B cell (primary cell): Measurements from ENCODE around the gene EHD4. TPM values are rescaled to one million over a fixed set of nuclear protein-coding genes. Genes with fewer than 3 reads are reported as not detected.

ENCODE experiments used
- ATAC-seq: fragments of 200-7000 bp; cut with Tn5 transposase; one replicate; pipeline ENCODE4 v1.10.0; 2021; ENCODE audit warnings: low read depth, mild to moderate bottlenecking, moderate number of reproducible peaks, moderate library complexity
- CTCF ChIA-PET: fragments of 350-600 bp; sonication (Branson Sonifier 250); formaldehyde crosslinking; loops from one replicate; lab custom pipeline; 2021; ENCODE audit warnings: antibody characterized with exemption, inconsistent platforms; lab: Charles Lee
- POLR2A ChIA-PET: fragments of 350-600 bp; sonication (Branson Sonifier 250); formaldehyde crosslinking; loops from one replicate; lab custom pipeline; 2021; ENCODE audit warnings: antibody characterized with exemption; lab: Charles Lee
- DNase-seq: peaks from one replicate; pipeline ENCODE4 v3.0.0; 2013
- H2AFZ ChIP-seq: 2 replicates; pipeline ENCODE4 v1.6.1; 2012; ENCODE audit warnings: mild to moderate bottlenecking, low read depth, low read length; ENCODE audit not compliant: insufficient read depth, poor library complexity, severe bottlenecking
- H3K27ac ChIP-seq, 2 donors: 1 replicate in 1 of 2; 2 replicates in 1 of 2; pipeline ENCODE4 v1.5.1; 2012 to 2013; ENCODE audit warnings: low read length in 2 of 2, mild to moderate bottlenecking in 2 of 2, moderate library complexity in 1 of 2
- H3K27me3 ChIP-seq, 4 experiments: fragments of 200-600 bp in 1 of 4; sonication (generic) in 1 of 4; replicated peaks in 1 of 4; 1 replicate in 2 of 4; 2 replicates in 2 of 4; pipeline versions ENCODE4 v1.6.1 to v1.7.0; 2013 to 2016; ENCODE audit warnings: low read length in 3 of 4, mild to moderate bottlenecking in 2 of 4, mixed read lengths in 1 of 4, moderate library complexity in 1 of 4; ENCODE audit not compliant: insufficient read depth in 4 of 4, control insufficient read depth in 3 of 4; ENCODE audit errors: control extremely low read depth in 1 of 4
- H3K36me3 ChIP-seq, 2 experiments: replicated peaks in 1 of 2; 1 replicate in 1 of 2; 2 replicates in 1 of 2; pipeline versions ENCODE4 v1.6.1 to v1.7.1; 2013; ENCODE audit warnings: low read length in 1 of 2; ENCODE audit not compliant: insufficient read depth in 2 of 2, control insufficient read depth in 1 of 2; ENCODE audit errors: control extremely low read depth in 1 of 2, extremely low read depth in 1 of 2
- H3K4me1 ChIP-seq, 2 donors: fragments of 200-600 bp in 1 of 2; sonication (generic) in 1 of 2; 1 replicate in 1 of 2; 2 replicates in 1 of 2; pipeline versions ENCODE4 v1.5.1 to v1.6.1; 2013 to 2017; ENCODE audit warnings: low read length in 2 of 2; ENCODE audit not compliant: control insufficient read depth in 2 of 2, insufficient read depth in 2 of 2
- H3K4me2 ChIP-seq: replicated peaks from 2 replicates; pipeline ENCODE3; 2012; ENCODE audit warnings: mild to moderate bottlenecking, low read depth, low read length; ENCODE audit not compliant: poor library complexity, severe bottlenecking
- H3K4me3 ChIP-seq, 5 experiments: fragments of 200-600 bp in 1 of 5; sonication (generic) in 1 of 5; 1 replicate in 3 of 5; 2 replicates in 2 of 5; pipeline versions ENCODE4 v1.5.1 to v1.7.0; 2011 to 2016; ENCODE audit warnings: low read length in 4 of 5, mild to moderate bottlenecking in 4 of 5, low read depth in 2 of 5, control low read depth in 1 of 5, moderate library complexity in 1 of 5; ENCODE audit not compliant: insufficient read depth in 1 of 5; ENCODE audit errors: control extremely low read depth in 1 of 5, extremely low read depth in 1 of 5
- H3K79me2 ChIP-seq: fragments of 200-600 bp; sonication (generic); one replicate; pipeline ENCODE4 v1.6.0; 2016; ENCODE audit warnings: low read length; ENCODE audit not compliant: control insufficient read depth, insufficient read depth
- H3K9ac ChIP-seq: fragments of 200-600 bp; sonication (generic); 2 replicates; pipeline ENCODE4 v1.6.1; 2017; ENCODE audit warnings: mild to moderate bottlenecking, low read length, moderate library complexity
- H3K9me3 ChIP-seq, 3 donors: one replicate each; pipeline versions ENCODE4 v1.6.1 to v1.7.1; 2013; ENCODE audit warnings: low read length in 2 of 3; ENCODE audit not compliant: control insufficient read depth in 2 of 3, insufficient read depth in 1 of 3; ENCODE audit errors: control extremely low read depth in 1 of 3
- H4K20me1 ChIP-seq: 2 replicates; pipeline ENCODE4 v1.6.0; 2012; ENCODE audit warnings: mild to moderate bottlenecking, low read length; ENCODE audit not compliant: insufficient read depth, control insufficient read depth, poor library complexity, severe bottlenecking
- H3K27ac Mint-ChIP-seq: one replicate; pipeline ENCODE4 v1.8.0; 2021; ENCODE audit warnings: mixed read lengths
- H3K27me3 Mint-ChIP-seq: one replicate; pipeline ENCODE4 v1.8.0; 2021; ENCODE audit warnings: mixed read lengths
- H3K4me1 Mint-ChIP-seq: one replicate; pipeline ENCODE4 v1.8.0; 2021; ENCODE audit warnings: mixed read lengths
- H3K4me3 Mint-ChIP-seq: one replicate; pipeline ENCODE4 v1.8.0; 2021; ENCODE audit warnings: mixed read lengths
- H3K9me3 Mint-ChIP-seq: one replicate; pipeline ENCODE4 v1.8.0; 2022; ENCODE audit warnings: mixed read lengths; ENCODE audit not compliant: insufficient read depth
- EZH2 ChIP-seq: IDR thresholded peaks from 2 replicates; pipeline ENCODE4 v1.6.1; 2012; ENCODE audit warnings: borderline replicate concordance, low read depth, mild to moderate bottlenecking, moderate library complexity, low read length; ENCODE audit not compliant: insufficient read depth, poor library complexity, severe bottlenecking
- WGBS: methylation state at CpG from one replicate; pipeline ENCODE4 v1.1.5; 2013; ENCODE audit warnings: missing lambda C conversion rate; ENCODE audit not compliant: insufficient coverage; 5-methylcytosine and 5-hydroxymethylcytosine counted together
- intact Hi-C: fragments of 100-400 bp; cut with micrococcal nuclease; formaldehyde crosslinking; loops from one replicate; pipeline ENCODE4 v1.10.0; 2022
- polyA plus RNA-seq: library from polyadenylated mRNA; depleted of rRNA; stranded (reverse); fragments of >200 nt; gene quantifications from 2 replicates; pipeline ENCODE4 v1.2.3, GENCODE V29; 2012
- total RNA-seq, 2 donors: library from RNA; stranded (reverse); fragments of 120-200 nt in 1 of 2; gene quantifications; 1 replicate in 1 of 2; 2 replicates in 1 of 2; pipeline versions ENCODE4 v1.2.3 to v1.2.4, GENCODE V29; 2013 to 2022
- TF ChIP-seq, protein P1 (sequence below): fragments of 200-600 bp; IDR thresholded peaks from one replicate; pipeline ENCODE4 v1.8.0; 2022; ENCODE audit warnings: antibody characterized with exemption, mild to moderate bottlenecking

Gene EHD4
- total and polyA plus RNA-seq, 2 donors (not counting 1 experiment from before 2014, with no cell fraction given) = 3.1 to 12.7 TPM

DNA sequence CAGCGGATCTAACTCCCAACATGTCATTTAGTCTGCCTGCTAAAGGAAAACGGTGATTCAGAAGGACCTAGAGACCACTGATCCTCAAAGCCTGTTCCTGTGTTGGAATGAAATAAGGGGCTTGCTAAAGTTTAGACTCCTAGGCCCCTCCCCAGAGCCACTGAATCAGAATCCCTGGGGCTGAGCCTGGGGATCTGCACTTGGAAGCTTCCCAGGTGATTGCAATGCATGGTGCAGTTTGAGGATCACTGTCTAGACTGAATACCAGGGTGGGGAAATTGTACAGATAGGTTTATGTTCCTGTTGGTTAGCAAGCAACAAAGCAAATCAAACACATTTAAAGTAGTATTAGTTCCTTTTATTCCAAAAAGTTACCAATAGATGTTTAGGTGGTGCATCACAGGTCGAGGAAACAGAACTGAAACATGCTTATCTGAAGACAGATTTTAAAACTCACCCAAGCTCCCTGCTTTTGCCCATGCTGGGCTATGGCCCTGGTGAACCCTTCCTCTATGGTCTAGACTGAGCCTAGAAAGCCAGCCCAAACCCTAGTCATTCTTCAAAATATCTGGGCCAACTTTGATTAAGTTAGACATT lies 48.9 kb downstream of the EHD4 start:
- H4K20me1 ChIP-seq = no peaks in the 10 kb centered on the region
- H3K36me3 ChIP-seq = peaks cover 0 to 13% of the 10 kb centered on the region in 2 experiments
- H3K4me2 ChIP-seq = peak overlapping the region; percentile 16
- Mint-ChIP-seq H3K4me3 (peak overlapping the region; percentile 26), H3K9me3 (peaks cover 4% of the 10 kb centered on the region), H3K27ac (peak overlapping the region; percentile 77), H3K27me3 (no peaks in the 10 kb centered on the region), H3K4me1 (peaks cover 68% of the 10 kb centered on the region)
- H3K4me1 ChIP-seq = peaks cover 43 to 49% of the 10 kb centered on the region in 2 donors
- intact Hi-C loops = loop anchor here (2.0 kb wide), 1 partner anchor 13 kb away; no protein-coding TSS in a partner anchor
- DNase-seq (peak; percentile 50), ATAC-seq (peak; percentile 42)
- POLR2A ChIA-PET = interaction anchor here (0.6 to 1.1 kb wide), 2 partner anchors 11 to 18 kb away, joined by 3 read pairs; no protein-coding TSS in a partner anchor
- H3K4me3 ChIP-seq = no peak overlapping the region
- 0% methylated on average over 1 of the region's 3 CpGs for WGBS
- H3K27me3 ChIP-seq = no peaks in the 10 kb centered on the region
- H2AFZ ChIP-seq = no peak overlapping the region
- no peak overlapping the region for H3K9ac ChIP-seq
- no peak for TF ChIP-seq EZH2
- TF ChIP-seq, protein P1, sequence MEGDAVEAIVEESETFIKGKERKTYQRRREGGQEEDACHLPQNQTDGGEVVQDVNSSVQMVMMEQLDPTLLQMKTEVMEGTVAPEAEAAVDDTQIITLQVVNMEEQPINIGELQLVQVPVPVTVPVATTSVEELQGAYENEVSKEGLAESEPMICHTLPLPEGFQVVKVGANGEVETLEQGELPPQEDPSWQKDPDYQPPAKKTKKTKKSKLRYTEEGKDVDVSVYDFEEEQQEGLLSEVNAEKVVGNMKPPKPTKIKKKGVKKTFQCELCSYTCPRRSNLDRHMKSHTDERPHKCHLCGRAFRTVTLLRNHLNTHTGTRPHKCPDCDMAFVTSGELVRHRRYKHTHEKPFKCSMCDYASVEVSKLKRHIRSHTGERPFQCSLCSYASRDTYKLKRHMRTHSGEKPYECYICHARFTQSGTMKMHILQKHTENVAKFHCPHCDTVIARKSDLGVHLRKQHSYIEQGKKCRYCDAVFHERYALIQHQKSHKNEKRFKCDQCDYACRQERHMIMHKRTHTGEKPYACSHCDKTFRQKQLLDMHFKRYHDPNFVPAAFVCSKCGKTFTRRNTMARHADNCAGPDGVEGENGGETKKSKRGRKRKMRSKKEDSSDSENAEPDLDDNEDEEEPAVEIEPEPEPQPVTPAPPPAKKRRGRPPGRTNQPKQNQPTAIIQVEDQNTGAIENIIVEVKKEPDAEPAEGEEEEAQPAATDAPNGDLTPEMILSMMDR = no peak
- CTCF ChIA-PET = interaction anchor here (1.2 to 2.5 kb wide), 3 partner anchors 9 to 22 kb away, joined by 4 to 7 read pairs (median 6); no protein-coding TSS in a partner anchor
- H3K27ac ChIP-seq = peak overlapping the region in 1 of 2 donors; percentile 75
- peaks cover 6% of the 10 kb centered on the region for H3K79me2 ChIP-seq
- peaks cover 0 to 16% (median 11%) of the 10 kb centered on the region in 3 donors for H3K9me3 ChIP-seq

GRCh38 chr15:41922353-41922752 lies 50.0 kb downstream of the EHD4 start:
- H2AFZ ChIP-seq = no peak overlapping the region
- no peak for TF ChIP-seq EZH2
- H3K9ac ChIP-seq = no peak overlapping the region
- H3K4me1 ChIP-seq = peaks cover 32 to 38% of the 10 kb centered on the region in 2 donors
- ATAC-seq = no peak
- H3K36me3 ChIP-seq = peaks cover 0 to 22% of the 10 kb centered on the region in 2 experiments
- Mint-ChIP-seq H3K4me3 (no peak overlapping the region), H3K9me3 (peaks cover 4% of the 10 kb centered on the region), H3K27me3 (no peaks in the 10 kb centered on the region), H3K4me1 (peaks cover 56% of the 10 kb centered on the region), H3K27ac (no peak overlapping the region)
- POLR2A ChIA-PET = no interaction called here
- CTCF ChIA-PET = interaction anchor here (0.8 to 2.5 kb wide), 3 partner anchors 10 to 21 kb away, joined by 3 to 7 read pairs (median 4); no protein-coding TSS in a partner anchor
- H3K9me3 ChIP-seq = peaks cover 0 to 16% (median 11%) of the 10 kb centered on the region in 3 donors
- no peak overlapping the region for H3K4me3 ChIP-seq
- DNase-seq = no peak
- 56% methylated on average over 7 of the region's 9 CpGs for WGBS
- H3K4me2 ChIP-seq = no peak overlapping the region
- no peaks in the 10 kb centered on the region for H4K20me1 ChIP-seq
- intact Hi-C loops = loop anchor here (2.0 kb wide), 1 partner anchor 14 kb away; no protein-coding TSS in a partner anchor
- H3K79me2 ChIP-seq = peaks cover 6% of the 10 kb centered on the region
- no peaks in the 10 kb centered on the region for H3K27me3 ChIP-seq
- H3K27ac ChIP-seq = no peak overlapping the region
